Measurements from ENCODE around the gene NEFH.

NEFH gene

GRCh38 chr22:29503811-29504372 is 23.9 kb downstream of the NEFH start:
- no peak for DNase-seq (ENCODE audit: low read depth in 2 of 2)

- DNase-seq (ENCODE audit: low read depth in 2 of 2) = no peak
Observed at GRCh38 chr22:29509298-29509697, 29.3 kb downstream of the NEFH start.

GRCh38 chr22:29509815-29510214 is 29.8 kb downstream of the NEFH start:
- DNase-seq (ENCODE audit: low read depth in 2 of 2) = no peak

- DNase-seq (ENCODE audit: low read depth in 2 of 2) = no peak
Observed at GRCh38 chr22:29510542-29510941, 30.5 kb downstream of the NEFH start.

- no peak for DNase-seq (ENCODE audit: low read depth in 2 of 2)
Observed at GRCh38 chr22:29511126-29511862, 31.3 kb downstream of the NEFH start.

GRCh38 chr22:29512031-29512430 is 32.0 kb downstream of the NEFH start:
- no peak for DNase-seq (ENCODE audit: low read depth in 2 of 2)

- no peak for DNase-seq (ENCODE audit: low read depth in 2 of 2)
Observed at GRCh38 chr22:29517215-29517908, 37.3 kb downstream of the NEFH start.

GRCh38 chr22:29518427-29518826 is 38.4 kb downstream of the NEFH start:
- no peak for DNase-seq (ENCODE audit: low read depth in 2 of 2)

GRCh38 chr22:29519996-29520395 is 40.0 kb downstream of the NEFH start:
- DNase-seq (ENCODE audit: low read depth in 2 of 2) = no peak

GRCh38 chr22:29520851-29521250 is 40.8 kb downstream of the NEFH start:
- DNase-seq (ENCODE audit: low read depth in 2 of 2) = no peak

GRCh38 chr22:29521526-29521925 is 41.5 kb downstream of the NEFH start:
- no peak for DNase-seq (ENCODE audit: low read depth in 2 of 2)

- no peak for DNase-seq (ENCODE audit: low read depth in 2 of 2)
Observed at GRCh38 chr22:29523761-29524160, 43.7 kb downstream of the NEFH start.

GRCh38 chr22:29524442-29525191 is 44.6 kb downstream of the NEFH start:
- DNase-seq (ENCODE audit: low read depth in 2 of 2) = no peak

- no peak for DNase-seq (ENCODE audit: low read depth in 2 of 2)
Observed at GRCh38 chr22:29528144-29528543, 48.1 kb downstream of the NEFH start.

- DNase-seq (ENCODE audit: low read depth in 2 of 2) = no peak
Observed at GRCh38 chr22:29530716-29531115, 50.7 kb downstream of the NEFH start.

- DNase-seq (ENCODE audit: low read depth in 2 of 2) = no peak
Observed at GRCh38 chr22:29531419-29531818, 51.4 kb downstream of the NEFH start.

GRCh38 chr22:29536411-29536810 is 56.4 kb downstream of the NEFH start:
- DNase-seq (ENCODE audit: low read depth in 2 of 2) = no peak

- no peak for DNase-seq (ENCODE audit: low read depth in 2 of 2)
Observed at GRCh38 chr22:29539105-29539504, 59.1 kb downstream of the NEFH start.

All from stimulated activated CD4-positive, alpha-beta T cell treated with anti-CD3 and anti-CD28 coated beads, Interleukin-15, amount 100 ng/mL, for 48 hours (primary cell).